NCI-H1694 (cell line): ENCODE results near the gene MFSD11.
"Not testable (repeated sequence)": the region's sequence is repeated elsewhere in the genome, so short reads cannot be mapped to it uniquely, and the experiment has no call there.

Source experiments
- DNase-seq: peaks from one replicate; lab custom pipeline; 2025; lab: John Stamatoyannopoulos, UW

The MFSD11 gene

GRCh38 chr17:76726776-76727718, 10.9 kb upstream of the MFSD11 start, which contains the start of gene METTL23:
Gene METTL23 (plus strand): TSS chr17:76726839. CDS start chr17:76729711, 2,872 bp downstream.
- DNase-seq = no peak

GRCh38 chr17:76727745-76728456, 10.0 kb upstream of the MFSD11 start:
- DNase-seq = no peak

DNA sequence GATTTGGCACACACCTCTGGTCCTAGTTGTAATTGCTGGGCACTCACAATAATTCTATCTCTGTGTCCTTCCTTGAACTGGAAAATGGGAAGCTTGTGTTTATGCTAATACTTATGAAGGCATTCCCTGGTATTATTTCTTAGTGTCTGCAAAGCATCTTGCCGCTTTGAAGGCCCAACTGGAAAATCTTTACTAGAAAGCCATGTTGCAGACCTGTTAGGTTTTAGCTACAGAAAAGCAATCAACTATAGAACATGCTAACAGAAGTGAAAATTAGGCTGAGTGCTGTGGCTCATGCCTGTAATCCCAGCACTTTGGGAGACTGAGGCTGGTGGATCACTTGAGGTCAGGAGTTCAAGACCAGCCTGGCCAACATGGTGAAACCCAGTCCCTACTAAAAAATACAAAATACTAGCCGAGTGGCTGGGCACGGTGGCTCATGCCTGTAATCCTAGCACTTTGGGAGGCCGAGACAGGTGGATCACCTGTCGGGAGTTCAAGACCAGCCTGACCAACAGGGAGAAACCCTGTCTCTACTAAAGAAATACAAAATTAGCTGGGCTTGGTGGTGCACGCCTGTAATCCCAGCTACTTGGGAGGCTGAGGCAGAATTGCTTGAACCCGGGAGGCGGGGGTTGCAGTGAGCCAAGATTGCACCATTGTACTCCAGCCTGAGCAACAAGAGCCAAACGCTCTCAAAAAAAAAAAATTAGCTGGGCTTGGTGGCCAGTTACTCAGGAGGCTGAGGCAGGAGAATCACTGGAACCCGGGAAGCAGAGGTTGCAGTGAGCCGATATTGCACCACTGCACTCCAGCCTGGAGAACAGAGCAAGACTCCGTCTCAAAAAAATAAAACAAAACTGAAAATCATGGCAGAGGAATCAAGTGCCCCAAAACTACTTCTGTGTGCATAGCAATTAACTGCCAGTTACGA, 5.9 kb upstream of the MFSD11 start:
- DNase-seq = not testable (repeated sequence)

- no peak for DNase-seq
Observed at GRCh38 chr17:76732734-76733617, 4.9 kb upstream of the MFSD11 start.

GRCh38 chr17:76733618-76733957, 4.3 kb upstream of the MFSD11 start:
- no peak for DNase-seq

DNA sequence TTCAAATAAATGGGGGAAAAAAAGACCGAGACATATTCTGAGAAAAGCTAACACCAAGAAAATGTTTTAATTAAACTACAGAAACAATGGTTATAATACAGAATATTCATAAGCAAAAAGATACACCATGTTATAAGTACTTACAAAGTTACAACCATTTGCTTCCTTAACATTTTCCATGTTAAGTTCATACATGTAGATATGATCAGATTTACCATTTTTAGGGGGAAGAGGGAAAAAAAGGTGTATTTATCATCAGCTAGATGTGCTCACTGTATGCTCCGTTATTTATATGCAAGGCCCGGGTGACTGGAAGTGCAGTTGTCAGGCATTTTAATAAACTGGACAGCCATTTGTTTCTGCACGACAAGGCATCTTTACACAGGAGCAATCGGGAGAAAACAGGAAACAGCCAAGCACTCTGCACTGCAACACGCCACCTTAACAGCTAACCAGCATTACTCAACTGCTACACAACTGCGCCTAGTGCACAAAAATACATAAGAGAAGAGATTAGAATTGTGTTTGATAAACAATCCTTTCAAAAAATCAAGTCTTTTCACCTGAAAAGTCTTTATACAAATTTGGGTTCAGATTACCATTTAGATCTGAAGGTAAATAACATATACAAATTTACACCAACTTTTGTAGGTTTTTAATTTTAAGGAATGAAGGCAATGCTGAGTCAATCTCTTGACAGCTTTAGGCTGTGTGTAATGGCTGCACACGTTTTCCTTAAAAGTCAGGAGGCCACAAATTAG, 3.7 kb upstream of the MFSD11 start:
- DNase-seq = no peak

GRCh38 chr17:76735006-76735405, 2.9 kb upstream of the MFSD11 start:
- DNase-seq = no peak

DNA sequence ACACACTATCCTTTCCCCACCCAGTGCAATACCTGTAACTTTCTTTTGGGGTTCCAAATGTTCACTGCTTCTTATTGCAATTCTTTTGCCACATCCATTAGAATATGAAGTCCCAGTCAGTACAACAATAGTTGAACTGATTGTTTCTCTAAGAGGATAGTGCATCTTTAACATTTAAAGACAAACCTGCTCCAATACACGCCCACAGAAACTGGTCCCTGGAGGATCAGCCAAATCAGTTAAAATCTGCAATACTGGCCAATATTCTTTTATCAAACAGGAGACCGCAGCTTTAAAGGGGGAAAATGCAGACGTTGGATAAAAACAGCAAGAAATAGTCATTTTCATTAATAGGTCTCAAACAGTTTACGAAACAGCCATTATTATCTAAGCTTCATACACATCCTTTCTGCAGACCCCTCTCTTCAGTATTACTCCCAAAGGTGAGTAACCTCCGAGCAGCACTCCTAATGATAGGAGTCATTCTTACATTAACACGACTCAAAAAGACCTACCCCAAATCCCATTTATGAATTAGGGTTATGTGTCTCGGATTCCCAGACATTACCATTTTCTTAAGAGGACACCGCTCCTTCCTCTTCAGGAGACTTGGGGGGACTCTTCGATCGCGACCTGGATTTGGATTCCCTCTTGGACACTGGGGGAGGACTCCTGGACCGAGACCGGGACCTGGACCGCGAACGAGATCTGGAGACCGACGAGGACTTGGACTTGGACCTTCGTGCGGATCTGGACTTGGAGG, 2.2 kb upstream of the MFSD11 start:
- DNase-seq = no peak

DNA sequence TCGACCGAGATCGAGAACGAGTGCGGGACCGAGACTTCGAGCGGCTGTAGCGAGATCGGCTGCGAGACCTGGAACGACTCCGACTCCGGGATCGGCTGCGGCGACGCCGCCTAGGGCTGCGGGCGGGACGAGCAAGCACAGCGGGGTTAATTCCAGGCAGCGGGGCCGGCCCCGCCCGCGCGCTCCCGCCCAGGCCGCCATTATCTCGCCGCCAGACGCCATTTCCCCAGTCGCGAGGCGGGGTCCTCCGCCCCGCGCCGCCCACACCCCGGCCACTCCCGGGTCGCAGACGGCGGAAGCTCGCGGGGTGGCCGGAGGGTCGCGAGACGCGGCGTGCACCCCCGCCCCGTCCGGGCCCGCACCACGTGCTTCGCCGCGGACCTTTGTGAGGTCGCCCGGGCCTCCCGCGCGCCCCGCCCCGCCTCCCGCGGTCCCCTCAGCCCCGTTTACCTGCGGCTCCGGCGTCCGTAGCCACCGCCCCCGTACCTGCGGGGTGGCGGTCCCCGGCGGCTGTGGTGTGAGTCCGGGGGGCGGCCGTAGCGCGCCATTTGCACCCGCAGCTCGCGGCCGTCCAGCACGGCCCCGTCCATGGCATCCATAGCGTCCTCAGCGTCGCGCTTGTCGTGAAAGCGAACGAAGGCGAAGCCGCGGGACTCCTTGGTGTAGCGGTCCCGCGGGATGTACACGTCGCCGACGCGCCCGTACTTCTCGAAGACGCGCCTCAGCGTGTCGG, 1.4 kb upstream of the MFSD11 start:
- DNase-seq = no peak

DNA sequence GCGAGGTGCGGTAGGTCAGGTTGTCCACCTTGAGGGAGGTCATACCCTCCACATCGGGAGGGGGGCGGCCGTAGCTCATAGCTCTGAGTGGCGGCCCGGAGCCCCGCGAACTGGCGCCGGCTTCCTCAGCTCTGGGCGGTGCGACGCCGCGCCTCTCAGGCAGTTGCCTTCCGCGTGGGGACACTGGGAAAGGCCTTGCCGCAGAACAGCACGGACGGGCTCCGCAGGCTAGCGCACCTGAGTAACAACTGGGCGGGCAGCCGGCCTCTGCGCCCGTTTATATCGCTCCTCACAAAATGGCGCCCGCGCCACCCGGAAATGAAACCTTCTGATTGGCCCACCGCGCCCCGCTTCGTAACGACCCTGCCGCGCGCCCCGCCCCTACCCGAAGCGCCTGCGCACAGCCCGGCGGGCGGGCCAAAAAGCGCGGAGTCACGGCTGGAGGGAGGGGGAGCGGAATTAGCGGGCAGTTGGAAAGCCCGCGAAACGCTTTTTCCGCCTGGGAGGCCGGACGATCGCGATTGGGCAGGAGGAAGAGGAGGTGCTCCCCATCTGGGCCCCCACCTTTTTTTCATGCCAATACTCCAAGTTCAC, 740 bp upstream of the MFSD11 start, which contains the start of gene SRSF2:
Gene SRSF2, minus strand, starts transcription at position 250 of the 594 bp plus-strand sequence. Its CDS starts 171 bp downstream, at position 79.
- peak; percentile 99 for DNase-seq

DNA sequence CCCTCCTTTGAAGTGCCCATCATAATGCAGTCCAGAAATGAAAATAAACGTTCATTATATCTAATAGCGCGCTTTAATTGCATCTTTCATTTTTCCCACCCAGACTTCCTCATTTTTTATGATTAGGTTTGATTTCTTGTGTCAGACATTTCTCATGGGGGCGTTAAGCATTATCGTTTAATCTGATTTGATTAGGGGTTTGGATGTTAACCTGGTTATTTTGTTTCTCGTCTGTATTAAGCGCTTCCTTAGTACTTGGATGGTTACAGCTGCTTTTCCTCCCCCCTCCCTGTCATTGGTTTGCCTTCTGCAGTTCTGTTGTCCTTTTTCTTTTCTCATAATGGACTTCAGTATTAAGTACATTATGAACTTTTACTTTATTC, 540 bp downstream of the MFSD11 start:
- DNase-seq = no peak

DNA sequence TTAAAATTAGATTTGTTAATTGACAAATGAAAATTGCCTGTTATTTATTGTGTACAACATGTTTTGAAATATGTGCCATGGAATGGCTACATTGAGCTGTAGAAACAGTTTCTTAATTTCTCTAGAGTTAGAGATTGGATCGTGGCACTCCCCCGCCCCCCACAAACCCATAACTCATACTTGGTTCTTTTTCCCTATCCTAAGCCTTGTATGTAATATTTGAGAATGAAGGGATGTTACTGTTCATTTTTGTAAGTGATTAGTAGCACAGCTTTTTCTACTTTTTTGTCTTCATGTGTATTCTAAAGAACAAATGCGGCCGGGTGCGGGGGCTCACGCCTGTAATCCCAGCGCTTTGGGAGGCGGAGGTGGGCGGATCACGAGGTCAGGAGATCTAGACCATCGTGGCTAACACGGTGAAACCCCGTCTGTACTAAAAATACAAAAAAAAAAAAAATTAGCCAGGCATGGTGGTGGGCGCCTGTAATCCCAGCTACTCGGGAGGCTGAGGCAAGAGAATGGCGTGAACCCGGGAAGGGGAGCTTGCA, 1.7 kb downstream of the MFSD11 start:
- DNase-seq = not testable (repeated sequence)

GRCh38 chr17:76740329-76741118, 2.6 kb downstream of the MFSD11 start:
- no peak for DNase-seq

GRCh38 chr17:76742958-76743357, 5.0 kb downstream of the MFSD11 start:
- no peak for DNase-seq

- DNase-seq = no peak
Observed at GRCh38 chr17:76744747-76745146, 6.8 kb downstream of the MFSD11 start.

GRCh38 chr17:76745785-76746184, 7.9 kb downstream of the MFSD11 start:
- not testable (repeated sequence) for DNase-seq

DNA sequence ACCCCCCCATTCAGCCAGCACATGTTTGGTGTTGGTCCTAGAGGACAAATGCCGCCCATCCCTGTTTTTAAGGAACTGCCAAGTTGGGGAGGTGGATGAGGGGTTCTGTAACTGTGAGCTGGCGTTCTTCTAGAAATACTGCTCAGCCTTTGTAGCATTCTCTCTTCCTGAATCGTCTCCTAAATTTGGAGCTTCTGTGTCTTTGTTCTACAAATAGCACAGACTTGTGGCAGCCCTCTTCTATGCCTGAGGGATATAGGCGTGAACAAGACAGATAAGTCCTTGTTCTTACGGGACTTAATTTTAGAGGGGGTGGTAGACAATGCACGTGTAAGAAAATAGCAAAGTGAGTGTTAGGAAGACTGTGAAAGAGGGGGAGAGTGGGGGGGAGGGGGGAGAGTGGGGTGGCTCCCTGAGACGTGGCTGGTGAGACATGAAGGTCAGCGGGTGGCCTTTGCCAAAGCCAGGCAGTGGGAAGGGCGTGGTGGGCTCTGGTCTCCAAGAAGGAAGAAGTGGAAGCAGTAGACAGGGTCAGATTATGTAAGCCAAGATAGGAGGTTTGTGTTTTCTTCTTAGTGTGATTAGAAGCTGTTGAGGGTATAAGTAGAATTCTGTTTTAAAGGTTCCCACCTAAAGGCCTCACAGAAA, 9.9 kb downstream of the MFSD11 start:
- no peak for DNase-seq
